Erythroblast (primary cell): ENCODE results near the gene GABBR2.

Source experiments
- DNase-seq, 2 experiments: peaks; one replicate each; lab custom pipeline; 2025; lab: John Stamatoyannopoulos, UW
- GATA1 ChIP-seq: IDR thresholded peaks from 2 replicates; pipeline ENCODE4 v1.6.1; 2011; ENCODE audit warnings: low read depth, mild to moderate bottlenecking, control low read depth, low read length, moderate library complexity
- POLR2A ChIP-seq: IDR thresholded peaks from 2 replicates; pipeline ENCODE4 v1.6.1; 2011; ENCODE audit warnings: mild to moderate bottlenecking, low read length

GABBR2 gene

GRCh38 chr9:98317134-98317857 lies 391.4 kb downstream of the GABBR2 start:
- no peak for DNase-seq
- TF ChIP-seq POLR2A, result no peak
- no peak for TF ChIP-seq GATA1

- TF ChIP-seq POLR2A, result no peak
- TF ChIP-seq GATA1, result no peak
Observed at GRCh38 chr9:98316445-98317133, 392.1 kb downstream of the GABBR2 start.

GRCh38 chr9:98315551-98316060 lies 393.1 kb downstream of the GABBR2 start:
- TF ChIP-seq GATA1 (no peak), POLR2A (no peak)
- peak; percentile 67 to 80 for DNase-seq

More at GRCh38 chr9:98316445-98317133, 392.1 kb downstream of the GABBR2 start:
- DNase-seq, result no peak

GRCh38 chr9:98315067-98315453 lies 393.7 kb downstream of the GABBR2 start:
- no peak for TF ChIP-seq POLR2A
- no peak for TF ChIP-seq GATA1
- DNase-seq, result no peak

- no peak for DNase-seq
- TF ChIP-seq GATA1, result no peak
- no peak for TF ChIP-seq POLR2A
Observed at GRCh38 chr9:98314381-98315066, 394.2 kb downstream of the GABBR2 start.

- TF ChIP-seq POLR2A (no peak), GATA1 (no peak)
- no peak for DNase-seq
Observed at GRCh38 chr9:98312365-98312764, 396.4 kb downstream of the GABBR2 start.

GRCh38 chr9:98311541-98311940 lies 397.2 kb downstream of the GABBR2 start:
- TF ChIP-seq POLR2A (no peak), GATA1 (no peak)
- no peak for DNase-seq

GRCh38 chr9:98310752-98311392 lies 397.9 kb downstream of the GABBR2 start:
- no peak for DNase-seq
- TF ChIP-seq POLR2A (no peak), GATA1 (no peak)

GRCh38 chr9:98306384-98307145 lies 402.2 kb downstream of the GABBR2 start:
- no peak for DNase-seq
- TF ChIP-seq GATA1, result no peak
- no peak for TF ChIP-seq POLR2A

GRCh38 chr9:98304381-98304780 lies 404.4 kb downstream of the GABBR2 start:
- TF ChIP-seq POLR2A (no peak), GATA1 (no peak)
- DNase-seq, result no peak

GRCh38 chr9:98303633-98304125 lies 405.1 kb downstream of the GABBR2 start:
- TF ChIP-seq GATA1, result no peak
- no peak for TF ChIP-seq POLR2A
- DNase-seq, result no peak

- DNase-seq, result no peak
- TF ChIP-seq POLR2A (no peak), GATA1 (no peak)
Observed at GRCh38 chr9:98302938-98303632, 405.6 kb downstream of the GABBR2 start.
